Transverse colon (tissue), 4 donors: Measurements from ENCODE around the gene DOK1. TPM values are rescaled to one million over a fixed set of nuclear protein-coding genes. Genes with fewer than 3 reads are reported as not detected.

Experiments used
- DNase-seq: peaks from one replicate; pipeline ENCODE4 v3.0.0-alpha.2; 2019
- H3K27ac ChIP-seq, 4 donors: fragments of 200-600 bp; sonication (generic); 2 replicates each; pipeline ENCODE4 v1.5.1; 2016 to 2018; ENCODE audit warnings: inconsistent platforms in 4 of 4
- H3K27me3 ChIP-seq: fragments of 200-600 bp; sonication (generic); 2 replicates; pipeline ENCODE4 v1.5.1; 2017; ENCODE audit warnings: inconsistent platforms
- H3K36me3 ChIP-seq, 4 donors: fragments of 200-600 bp; sonication (generic); 2 replicates each; pipeline ENCODE4 v1.5.1; 2017 to 2019; ENCODE audit warnings: inconsistent platforms in 4 of 4
- H3K4me1 ChIP-seq, 4 donors: fragments of 200-600 bp; sonication (generic); 2 replicates each; pipeline ENCODE4 v1.5.1; 2017 to 2020; ENCODE audit warnings: inconsistent platforms in 4 of 4
- H3K4me3 ChIP-seq, 4 donors: fragments of 200-600 bp; sonication (generic); 1 replicate in 1 of 4; 2 replicates in 3 of 4; pipeline versions ENCODE4 v1.5.1 to v1.6.1; 2017 to 2019; ENCODE audit warnings: inconsistent platforms in 4 of 4
- H3K9me3 ChIP-seq, 2 donors: fragments of 200-600 bp; sonication (generic); 2 replicates each; pipeline ENCODE4 v1.5.1; 2017 to 2019; ENCODE audit warnings: inconsistent platforms in 2 of 2
- CTCF ChIP-seq, 5 experiments: fragments of 200-600 bp in 3 of 5; fragments of 450-650 bp in 2 of 5; sonication (generic) in 3 of 5; IDR thresholded peaks; 1 replicate in 2 of 5; 2 replicates in 3 of 5; pipeline ENCODE4 v1.5.1; 2016 to 2017; ENCODE audit warnings: antibody characterized with exemption in 5 of 5, inconsistent platforms in 3 of 5, mild to moderate bottlenecking in 2 of 5, moderate library complexity in 1 of 5
- EP300 ChIP-seq: sonication (generic); formaldehyde crosslinking; IDR thresholded peaks from one replicate; pipeline ENCODE4 v1.6.1; 2017; ENCODE audit warnings: antibody characterized with exemption, low read depth
- POLR2A ChIP-seq: fragments of 450-650 bp; IDR thresholded peaks from one replicate; pipeline ENCODE4 v1.6.1; 2016; ENCODE audit warnings: antibody characterized with exemption, mild to moderate bottlenecking, moderate library complexity
- POLR2AphosphoS5 ChIP-seq, 3 donors: sonication (generic); formaldehyde crosslinking; IDR thresholded peaks; one replicate each; pipeline ENCODE4 v1.6.1; 2016; ENCODE audit warnings: antibody characterized with exemption in 3 of 3
- WGBS, 2 donors: methylation state at CpG; one replicate each; pipeline ENCODE4 v1.1.5; 2018; ENCODE audit warnings: low coverage in 1 of 2; 5-methylcytosine and 5-hydroxymethylcytosine counted together
- in situ Hi-C, 4 donors: fragments of 200-750 bp; cut with MboI; loops; one replicate each; pipeline versions ENCODE4 v1.15.0 to v1.15.1; 2017; ENCODE audit warnings: low sequenced_read_pairs in 3 of 4, low pct_ligation_motif_present in 1 of 4, low pct_unique_long_range_greater_than_20kb in 1 of 4
- intact Hi-C: fragments of 100-400 bp; cut with DNase I; formaldehyde crosslinking; loops from one replicate; pipeline ENCODE4 v1.15.1; 2023; ENCODE audit warnings: low total_unique reads
- total RNA-seq, 4 donors: library from RNA; depleted of rRNA; stranded (reverse); fragments of >200 nt; gene quantifications; one replicate each; pipeline ENCODE4 v1.1.0, GENCODE V29; 2016

The DOK1 gene
- total RNA-seq, 4 donors from 2014 or later = 14.7 to 21.3 (median 20.1) TPM

- H3K27me3 ChIP-seq = no peaks in the 10 kb centered on the region
- peaks cover 5 to 16% (median 8%) of the 10 kb centered on the region in 4 donors for H3K4me1 ChIP-seq
- H3K36me3 ChIP-seq = peaks cover 0 to 4% (median 0%) of the 10 kb centered on the region in 4 donors
- DNase-seq = no peak
- no peak overlapping the region for H3K27ac ChIP-seq
- H3K4me3 ChIP-seq = no peak overlapping the region
- H3K9me3 ChIP-seq = no peaks in the 10 kb centered on the region
- no peak for TF ChIP-seq POLR2AphosphoS5 (IDR thresholded peaks at IDR 0.05)
- TF ChIP-seq CTCF (IDR thresholded peaks at IDR 0.05) = no peak
- TF ChIP-seq EP300 = no peak
- TF ChIP-seq POLR2A = no peak
- intact Hi-C loops (no loop called here), in situ Hi-C loops (no loop called here)
- 79 to 85% methylated on average over 3 to 12 of the region's 12 CpGs for WGBS, 2 donors
Measured at GRCh38 chr2:74534411-74534810, 20.1 kb upstream of the DOK1 start.

- in situ Hi-C loops = no loop called here
- Histone ChIP-seq H3K27ac (no peak overlapping the region), H3K36me3 (peaks cover 0 to 4% (median 0%) of the 10 kb centered on the region in 4 donors), H3K9me3 (no peaks in the 10 kb centered on the region), H3K27me3 (no peaks in the 10 kb centered on the region), H3K4me3 (no peak overlapping the region), H3K4me1 (peaks cover 5 to 16% (median 8%) of the 10 kb centered on the region in 4 donors)
- DNase-seq = no peak
- 87 to 100% methylated on average over 1 to 10 of the region's 10 CpGs for WGBS, 2 donors
- TF ChIP-seq POLR2A (no peak), CTCF (IDR thresholded peaks at IDR 0.05) (no peak), POLR2AphosphoS5 (IDR thresholded peaks at IDR 0.05) (no peak), EP300 (no peak)
- intact Hi-C loops = no loop called here
Measured at GRCh38 chr2:74535440-74535965, 19.0 kb upstream of the DOK1 start.

GRCh38 chr2:74536166-74536950 is 18.2 kb upstream of the DOK1 start:
- in situ Hi-C loops = no loop called here
- no peaks in the 10 kb centered on the region for H3K9me3 ChIP-seq
- intact Hi-C loops = no loop called here
- H3K27me3 ChIP-seq = no peaks in the 10 kb centered on the region
- no peak for DNase-seq
- TF ChIP-seq CTCF (IDR thresholded peaks at IDR 0.05) (no peak), POLR2AphosphoS5 (IDR thresholded peaks at IDR 0.05) (no peak), EP300 (no peak), POLR2A (no peak)
- H3K4me3 ChIP-seq = no peak overlapping the region
- peaks cover 0 to 4% (median 0%) of the 10 kb centered on the region in 4 donors for H3K36me3 ChIP-seq
- peaks cover 0 to 8% (median under 1%) of the 10 kb centered on the region in 4 donors for H3K4me1 ChIP-seq
- 79 to 85% methylated on average over 8 to 23 of the region's 23 CpGs for WGBS, 2 donors
- no peak overlapping the region for H3K27ac ChIP-seq

- intact Hi-C loops (no loop called here), in situ Hi-C loops (no loop called here)
- no peaks in the 10 kb centered on the region for H3K27me3 ChIP-seq
- TF ChIP-seq EP300 = no peak
- no peak for TF ChIP-seq POLR2AphosphoS5 (IDR thresholded peaks at IDR 0.05)
- no peak for TF ChIP-seq POLR2A
- no peak for TF ChIP-seq CTCF (IDR thresholded peaks at IDR 0.05)
- peaks cover 0 to under 1% (median 0%) of the 10 kb centered on the region in 4 donors for H3K4me1 ChIP-seq
- WGBS, 2 donors = 71 to 83% methylated on average over 2 to 4 of the region's 4 CpGs
- H3K36me3 ChIP-seq = peaks cover 0 to 4% (median 0%) of the 10 kb centered on the region in 4 donors
- no peaks in the 10 kb centered on the region for H3K9me3 ChIP-seq
- no peak for DNase-seq
- H3K4me3 ChIP-seq = no peak overlapping the region
- H3K27ac ChIP-seq = no peak overlapping the region
Measured at GRCh38 chr2:74537140-74537539, 17.4 kb upstream of the DOK1 start.
